ENCODE results near the gene CD38. TPM values are rescaled to one million over a fixed set of nuclear protein-coding genes. Genes with fewer than 3 reads are reported as not detected.

CD38 gene
- total RNA-seq, 1 donor from 2014 or later, result 0.15 TPM

DNA sequence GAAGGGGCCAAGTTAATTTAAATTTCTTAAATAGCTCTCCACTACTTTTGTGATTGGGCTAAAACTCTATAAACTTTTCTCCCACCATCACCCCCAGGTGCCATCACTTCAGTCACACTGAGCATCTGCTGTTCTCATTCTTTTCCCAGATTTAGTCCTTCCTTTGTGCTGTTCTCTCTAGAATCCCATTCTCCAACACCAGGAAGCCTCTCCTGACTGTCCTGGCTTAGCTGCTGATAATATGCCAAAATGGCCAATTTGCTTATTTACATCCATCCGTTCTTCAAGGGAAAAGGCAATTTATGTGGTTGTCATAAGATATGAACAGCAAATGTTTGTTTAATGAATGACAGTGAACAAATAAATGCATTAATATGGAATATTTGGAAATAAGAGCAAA lies 116.3 kb downstream of the CD38 start:
- DNase-seq (ENCODE audit: low spot score), result no peak
- no peaks in the 10 kb centered on the region for H3K4me1 Mint-ChIP-seq (ENCODE audit: unreplicated experiment)
- H3K27ac Mint-ChIP-seq (ENCODE audit: unreplicated experiment), result no peak overlapping the region
- H3K4me3 Mint-ChIP-seq (ENCODE audit: unreplicated experiment), result no peak overlapping the region
- H3K27me3 Mint-ChIP-seq (ENCODE audit: unreplicated experiment), result peaks cover 3% of the 10 kb centered on the region
- TF ChIP-seq, protein P1, sequence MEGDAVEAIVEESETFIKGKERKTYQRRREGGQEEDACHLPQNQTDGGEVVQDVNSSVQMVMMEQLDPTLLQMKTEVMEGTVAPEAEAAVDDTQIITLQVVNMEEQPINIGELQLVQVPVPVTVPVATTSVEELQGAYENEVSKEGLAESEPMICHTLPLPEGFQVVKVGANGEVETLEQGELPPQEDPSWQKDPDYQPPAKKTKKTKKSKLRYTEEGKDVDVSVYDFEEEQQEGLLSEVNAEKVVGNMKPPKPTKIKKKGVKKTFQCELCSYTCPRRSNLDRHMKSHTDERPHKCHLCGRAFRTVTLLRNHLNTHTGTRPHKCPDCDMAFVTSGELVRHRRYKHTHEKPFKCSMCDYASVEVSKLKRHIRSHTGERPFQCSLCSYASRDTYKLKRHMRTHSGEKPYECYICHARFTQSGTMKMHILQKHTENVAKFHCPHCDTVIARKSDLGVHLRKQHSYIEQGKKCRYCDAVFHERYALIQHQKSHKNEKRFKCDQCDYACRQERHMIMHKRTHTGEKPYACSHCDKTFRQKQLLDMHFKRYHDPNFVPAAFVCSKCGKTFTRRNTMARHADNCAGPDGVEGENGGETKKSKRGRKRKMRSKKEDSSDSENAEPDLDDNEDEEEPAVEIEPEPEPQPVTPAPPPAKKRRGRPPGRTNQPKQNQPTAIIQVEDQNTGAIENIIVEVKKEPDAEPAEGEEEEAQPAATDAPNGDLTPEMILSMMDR (IDR thresholded peaks at IDR 0.05; ENCODE audit: unreplicated experiment), result no peak
- H3K36me3 Mint-ChIP-seq (ENCODE audit: low read depth, unreplicated experiment), result no peaks in the 10 kb centered on the region
- no peaks in the 10 kb centered on the region for H3K9me3 Mint-ChIP-seq (ENCODE audit: unreplicated experiment)

DNA sequence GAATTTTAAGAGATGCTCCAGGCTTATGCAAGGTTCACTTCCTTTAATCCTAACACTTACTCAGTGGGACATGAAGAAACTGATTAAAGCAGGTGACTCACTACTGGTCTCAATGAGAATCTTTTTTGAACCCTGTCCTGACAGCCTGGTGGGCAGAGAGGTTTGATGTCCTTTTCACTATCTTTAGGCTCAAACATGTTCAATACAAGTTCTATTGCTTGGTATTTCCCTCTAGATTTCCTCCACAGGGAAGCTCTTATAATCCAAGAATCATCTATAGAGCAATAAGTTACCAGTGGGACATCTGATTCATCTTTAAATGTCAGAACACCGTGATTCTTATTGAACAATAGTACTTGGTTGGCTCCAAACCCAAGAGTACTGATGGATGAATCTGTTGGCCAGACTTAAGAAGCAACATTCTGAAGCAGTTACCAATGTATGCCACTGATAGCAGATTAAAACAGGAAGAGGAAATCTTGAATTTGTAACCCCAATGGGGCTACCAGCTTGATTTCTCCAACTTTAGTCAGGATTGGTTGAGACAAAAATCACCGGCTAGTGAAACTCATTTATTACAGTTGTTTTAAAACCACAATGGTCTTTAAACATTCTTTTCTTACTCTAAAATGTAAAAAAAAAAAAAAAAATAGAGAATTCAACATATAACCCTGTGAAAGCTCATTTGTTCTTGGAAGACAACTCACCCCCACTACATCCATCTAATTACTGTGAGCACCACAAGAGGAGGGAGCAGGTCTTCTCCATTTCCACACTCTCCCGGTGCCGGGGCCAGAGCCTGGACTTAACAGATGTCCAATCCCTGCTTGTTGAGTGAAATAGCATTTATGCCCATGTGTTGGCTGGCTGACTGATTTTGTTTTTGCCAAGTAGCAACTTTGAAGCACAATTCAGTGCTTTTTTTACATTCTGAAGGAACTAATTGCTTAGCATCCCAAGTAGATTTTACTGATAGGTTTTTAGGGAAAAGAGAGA lies 117.1 kb downstream of the CD38 start:
- no peak for DNase-seq (ENCODE audit: low spot score)
- H3K27ac Mint-ChIP-seq (ENCODE audit: unreplicated experiment), result no peak overlapping the region
- H3K4me1 Mint-ChIP-seq (ENCODE audit: unreplicated experiment), result no peaks in the 10 kb centered on the region
- peaks cover 3% of the 10 kb centered on the region for H3K27me3 Mint-ChIP-seq (ENCODE audit: unreplicated experiment)
- H3K9me3 Mint-ChIP-seq (ENCODE audit: unreplicated experiment), result no peaks in the 10 kb centered on the region
- TF ChIP-seq, protein P1 (IDR thresholded peaks at IDR 0.05; ENCODE audit: unreplicated experiment), result no peak
- no peaks in the 10 kb centered on the region for H3K36me3 Mint-ChIP-seq (ENCODE audit: low read depth, unreplicated experiment)
- H3K4me3 Mint-ChIP-seq (ENCODE audit: unreplicated experiment), result no peak overlapping the region

DNA sequence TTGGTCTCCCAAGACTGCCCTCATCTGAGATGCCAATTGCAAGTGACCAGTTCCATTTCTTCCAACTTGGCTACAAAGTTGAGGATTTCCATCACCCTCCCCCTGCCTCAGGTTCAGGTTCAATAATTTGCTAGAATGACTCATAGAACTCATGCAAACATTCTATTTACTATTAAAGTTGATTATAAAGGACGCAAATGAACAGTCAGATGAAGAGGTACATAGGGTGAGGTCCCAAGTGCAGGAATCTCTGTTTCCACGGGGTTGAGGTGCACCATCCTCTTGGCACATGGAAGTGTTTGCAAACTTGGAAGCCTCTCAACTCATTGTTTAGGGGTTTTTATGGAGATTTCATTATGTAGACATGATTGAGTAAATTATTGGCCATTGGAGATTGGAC lies 119.4 kb downstream of the CD38 start:
- Mint-ChIP-seq H3K4me3 (ENCODE audit: unreplicated experiment) (no peak overlapping the region), H3K36me3 (ENCODE audit: low read depth, unreplicated experiment) (no peaks in the 10 kb centered on the region), H3K9me3 (ENCODE audit: unreplicated experiment) (no peaks in the 10 kb centered on the region), H3K27ac (ENCODE audit: unreplicated experiment) (no peak overlapping the region), H3K27me3 (ENCODE audit: unreplicated experiment) (peaks cover 1% of the 10 kb centered on the region), H3K4me1 (ENCODE audit: unreplicated experiment) (no peaks in the 10 kb centered on the region)
- TF ChIP-seq, protein P1 (IDR thresholded peaks at IDR 0.05; ENCODE audit: unreplicated experiment), result no peak
- no peak for DNase-seq (ENCODE audit: low spot score)

DNA sequence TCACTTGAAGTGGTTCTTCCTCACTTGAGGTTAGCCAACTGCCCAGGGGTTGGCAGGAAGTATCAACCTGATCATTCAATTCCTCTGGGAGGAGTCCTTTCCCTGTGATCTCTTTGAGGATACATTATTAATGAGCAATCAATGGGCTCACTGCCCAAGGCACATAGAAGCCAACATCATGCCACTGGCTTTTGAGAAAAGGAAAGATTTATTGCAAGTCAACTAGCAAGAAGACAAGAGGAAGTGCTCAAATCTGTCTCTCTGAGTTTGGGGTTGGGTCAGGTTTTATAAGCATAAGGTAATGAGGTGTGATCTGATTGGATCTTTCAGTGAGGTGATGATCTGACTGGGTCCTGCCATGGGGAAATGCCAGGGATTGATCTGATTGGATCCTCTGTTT lies 120.8 kb downstream of the CD38 start:
- H3K27me3 Mint-ChIP-seq (ENCODE audit: unreplicated experiment), result no peaks in the 10 kb centered on the region

More for the DNA sequence above, 120.8 kb downstream of the CD38 start:
- no peak overlapping the region for H3K27ac Mint-ChIP-seq (ENCODE audit: unreplicated experiment)
- no peaks in the 10 kb centered on the region for H3K4me1 Mint-ChIP-seq (ENCODE audit: unreplicated experiment)
- no peaks in the 10 kb centered on the region for H3K9me3 Mint-ChIP-seq (ENCODE audit: unreplicated experiment)
- no peak overlapping the region for H3K4me3 Mint-ChIP-seq (ENCODE audit: unreplicated experiment)
- TF ChIP-seq, protein P1 (IDR thresholded peaks at IDR 0.05; ENCODE audit: unreplicated experiment), result no peak
- DNase-seq (ENCODE audit: low spot score), result no peak
- no peaks in the 10 kb centered on the region for H3K36me3 Mint-ChIP-seq (ENCODE audit: low read depth, unreplicated experiment)

Data from endothelial cell (in vitro differentiated cells).